Hepatocyte (in vitro differentiated cells): Measurements from ENCODE around the gene SLC15A4. TPM values are rescaled to one million over a fixed set of nuclear protein-coding genes. Genes with fewer than 3 reads are reported as not detected.

ENCODE experiments used
- DNase-seq: peaks from one replicate; pipeline ENCODE4 v3.0.0-alpha.2; 2016; ENCODE audit warnings: low spot score
- H2AFZ ChIP-seq: fragments of 200-600 bp; sonication (generic); 2 replicates; pipeline ENCODE4 v1.6.0; 2016; ENCODE audit warnings: antibody characterized with exemption, mild to moderate bottlenecking
- H3K27ac ChIP-seq: fragments of 200-600 bp; sonication (generic); 2 replicates; pipeline ENCODE4 v1.5.1; 2016; ENCODE audit warnings: mild to moderate bottlenecking
- H3K27me3 ChIP-seq: fragments of 200-600 bp; sonication (generic); 2 replicates; pipeline ENCODE4 v1.6.1; 2016
- H3K36me3 ChIP-seq: fragments of 200-600 bp; sonication (generic); replicated peaks from 2 replicates; pipeline ENCODE4 v1.5.1; 2016; ENCODE audit warnings: low read depth; ENCODE audit not compliant: insufficient read depth
- H3K4me1 ChIP-seq: fragments of 200-600 bp; sonication (generic); 2 replicates; pipeline ENCODE4 v1.5.1; 2016; ENCODE audit warnings: mild to moderate bottlenecking, moderate library complexity; ENCODE audit not compliant: insufficient read depth
- H3K4me2 ChIP-seq: fragments of 200-600 bp; sonication (generic); 2 replicates; pipeline ENCODE4 v1.6.0; 2016
- H3K4me3 ChIP-seq: fragments of 200-600 bp; sonication (generic); 2 replicates; pipeline ENCODE4 v1.5.1; 2016; ENCODE audit warnings: mild to moderate bottlenecking
- H3K79me2 ChIP-seq: fragments of 200-600 bp; sonication (generic); 2 replicates; pipeline ENCODE4 v1.6.0; 2017; ENCODE audit warnings: mild to moderate bottlenecking
- H3K9me2 ChIP-seq: fragments of 200-600 bp; sonication (generic); replicated peaks from 2 replicates; pipeline ENCODE4 v1.6.0; 2017; ENCODE audit warnings: mild to moderate bottlenecking; ENCODE audit not compliant: insufficient read depth
- H3K9me3 ChIP-seq: fragments of 200-600 bp; sonication (generic); 2 replicates; pipeline ENCODE4 v1.5.1; 2016; ENCODE audit warnings: low read depth, mild to moderate bottlenecking
- H4K20me1 ChIP-seq: fragments of 200-600 bp; sonication (generic); 2 replicates; pipeline ENCODE4 v1.6.0; 2016; ENCODE audit warnings: mild to moderate bottlenecking; ENCODE audit not compliant: insufficient read depth, poor library complexity, severe bottlenecking
- CTCF ChIP-seq: fragments of 200-600 bp; sonication (generic); IDR thresholded peaks from 2 replicates; pipeline ENCODE4 v1.5.1; 2016; ENCODE audit warnings: antibody characterized with exemption, mild to moderate bottlenecking; ENCODE audit not compliant: poor library complexity
- EZH2 ChIP-seq: fragments of 200-600 bp; sonication (generic); IDR thresholded peaks from 2 replicates; pipeline ENCODE4 v1.6.1; 2016; ENCODE audit warnings: antibody characterized with exemption, mild to moderate bottlenecking, borderline replicate concordance
- EZH2phosphoT487 ChIP-seq: fragments of 200-600 bp; sonication (generic); IDR thresholded peaks from one replicate; pipeline ENCODE4 v1.6.1; 2018; ENCODE audit warnings: antibody characterized with exemption, mild to moderate bottlenecking, low read depth, moderate library complexity; ENCODE audit not compliant: unreplicated experiment, severe bottlenecking
- WGBS: methylation state at CpG from one replicate; pipeline ENCODE4 v1.1.6; 2016; ENCODE audit warnings: low lambda C conversion rate; ENCODE audit errors: missing lambda C conversion rate; 5-methylcytosine and 5-hydroxymethylcytosine counted together
- polyA plus RNA-seq: library from polyadenylated mRNA; unstranded; fragments of >200 nt; fragmentation: Nextera tagmentation; extraction: Ambion mirVana; gene quantifications from 2 replicates; pipeline ENCODE4 v1.2.1, GENCODE V29; 2016
- total RNA-seq: library from RNA; depleted of rRNA; stranded (reverse); fragments of >200 nt; gene quantifications from 2 replicates; pipeline ENCODE4 v1.2.3, GENCODE V29; 2014

Gene SLC15A4
- total and polyA plus RNA-seq, 2 experiments from 2014 or later, result 33.6 to 48.5 TPM

GRCh38 chr12:128859311-128859710 is 35.6 kb upstream of the SLC15A4 start:
- peaks cover 17% of the 10 kb centered on the region for H3K27me3 ChIP-seq
- H3K4me1 ChIP-seq, result no peaks in the 10 kb centered on the region
- WGBS, result 93% methylated on average over 9 of the region's 9 CpGs
- no peaks in the 10 kb centered on the region for H4K20me1 ChIP-seq
- DNase-seq, result no peak
- H3K36me3 ChIP-seq, result no peaks in the 10 kb centered on the region
- no peaks in the 10 kb centered on the region for H3K79me2 ChIP-seq
- H3K27ac ChIP-seq, result no peak overlapping the region
- no peaks in the 10 kb centered on the region for H3K9me2 ChIP-seq
- no peak overlapping the region for H2AFZ ChIP-seq
- no peak overlapping the region for H3K4me3 ChIP-seq
- H3K4me2 ChIP-seq, result no peak overlapping the region
- H3K9me3 ChIP-seq, result no peaks in the 10 kb centered on the region
- TF ChIP-seq EZH2phosphoT487 (no peak), EZH2 (no peak), CTCF (no peak)

GRCh38 chr12:128857133-128857763 is 33.5 kb upstream of the SLC15A4 start:
- Histone ChIP-seq H3K4me3 (no peak overlapping the region), H3K27ac (no peak overlapping the region), H3K27me3 (peaks cover 33% of the 10 kb centered on the region), H3K4me2 (no peak overlapping the region), H4K20me1 (no peaks in the 10 kb centered on the region), H3K79me2 (no peaks in the 10 kb centered on the region), H3K4me1 (peaks cover 4% of the 10 kb centered on the region), H3K9me3 (no peaks in the 10 kb centered on the region), H3K9me2 (no peaks in the 10 kb centered on the region), H3K36me3 (no peaks in the 10 kb centered on the region), H2AFZ (no peak overlapping the region)
- no peak for DNase-seq
- no peak for TF ChIP-seq EZH2phosphoT487
- TF ChIP-seq CTCF, result no peak
- TF ChIP-seq EZH2, result no peak
- WGBS, result 81% methylated on average over 9 of the region's 9 CpGs

GRCh38 chr12:128856791-128857078 is 33.0 kb upstream of the SLC15A4 start:
- Histone ChIP-seq H3K4me1 (peaks cover 4% of the 10 kb centered on the region), H2AFZ (no peak overlapping the region), H3K4me2 (no peak overlapping the region), H3K4me3 (no peak overlapping the region), H3K79me2 (no peaks in the 10 kb centered on the region), H3K9me2 (no peaks in the 10 kb centered on the region), H3K27ac (no peak overlapping the region), H3K36me3 (no peaks in the 10 kb centered on the region), H4K20me1 (no peaks in the 10 kb centered on the region), H3K9me3 (no peaks in the 10 kb centered on the region), H3K27me3 (peaks cover 38% of the 10 kb centered on the region)
- TF ChIP-seq EZH2 (no peak), EZH2phosphoT487 (no peak), CTCF (no peak)
- WGBS, result 97% methylated on average over 7 of the region's 7 CpGs
- DNase-seq, result no peak
